ENCODE results near the gene LRRC2. TPM values are rescaled to one million over a fixed set of nuclear protein-coding genes. Genes with fewer than 3 reads are reported as not detected.

Gene LRRC2
- total and polyA plus RNA-seq, 2 of the 13 experiments (the other 11 are each of a cell fraction or from before 2014, with no cell fraction given): 0.27 to 0.58 TPM

GRCh38 chr3:46585799-46586693 is 19.9 kb upstream of the LRRC2 start (continued):
- TF ChIP-seq, protein P1, sequence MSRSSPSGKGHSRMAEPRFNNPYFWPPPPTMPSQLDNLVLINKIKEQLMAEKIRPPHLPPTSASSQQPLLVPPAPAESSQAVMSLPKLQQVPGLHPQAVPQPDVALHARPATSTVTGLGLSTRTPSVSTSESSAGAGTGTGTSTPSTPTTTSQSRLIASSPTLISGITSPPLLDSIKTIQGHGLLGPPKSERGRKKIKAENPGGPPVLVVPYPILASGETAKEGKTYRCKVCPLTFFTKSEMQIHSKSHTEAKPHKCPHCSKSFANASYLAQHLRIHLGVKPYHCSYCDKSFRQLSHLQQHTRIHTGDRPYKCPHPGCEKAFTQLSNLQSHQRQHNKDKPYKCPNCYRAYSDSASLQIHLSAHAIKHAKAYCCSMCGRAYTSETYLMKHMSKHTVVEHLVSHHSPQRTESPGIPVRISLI (CRISPR knock-in tag; IDR thresholded peaks at IDR 0.05; ENCODE audit: borderline replicate concordance): peak; percentile 23; the same call in 1 of the 2 replicates
- TF ChIP-seq RXRA (CRISPR knock-in tag; IDR thresholded peaks at IDR 0.05) (peak; percentile 53; the same call in 1 of the 2 replicates), PAWR (CRISPR knock-in tag; IDR thresholded peaks at IDR 0.05; ENCODE audit: borderline replicate concordance) (no peak), SOX5 (CRISPR knock-in tag; IDR thresholded peaks at IDR 0.05; ENCODE audit: borderline replicate concordance) (peak; percentile 80; the same call in 1 of the 2 replicates), ZNF562 (CRISPR knock-in tag; IDR thresholded peaks at IDR 0.05; ENCODE audit: borderline replicate concordance) (no peak), NR2F1 (CRISPR knock-in tag; IDR thresholded peaks at IDR 0.05) (0 out of 4 replicates have a peak, but pooled peaks of 1 of the 2 experiments have one; percentile 42), ZNF784 (CRISPR knock-in tag; IDR thresholded peaks at IDR 0.05; ENCODE audit: borderline replicate concordance) (no peak), ZBTB20 (CRISPR knock-in tag; IDR thresholded peaks at IDR 0.05; ENCODE audit: borderline replicate concordance, low read depth) (no peak), PITX1 (CRISPR knock-in tag; IDR thresholded peaks at IDR 0.05) (0 out of 2 replicates have a peak, but pooled peaks have one; percentile 25), HHEX (CRISPR knock-in tag; IDR thresholded peaks at IDR 0.05) (no peak), ZNF773 (CRISPR knock-in tag; IDR thresholded peaks at IDR 0.05; ENCODE audit: borderline replicate concordance) (no peak), HDAC1 (CRISPR knock-in tag; IDR thresholded peaks at IDR 0.05) (0 out of 2 replicates have a peak, but pooled peaks have one; percentile 23), CEBPB (IDR thresholded peaks at IDR 0.05; ENCODE audit: borderline replicate concordance, low read depth, low read length) (peak; percentile 97), ZNF264 (CRISPR knock-in tag; IDR thresholded peaks at IDR 0.05) (no peak), ZNF274 (CRISPR knock-in tag; IDR thresholded peaks at IDR 0.05) (no peak), SMYD3 (CRISPR knock-in tag; IDR thresholded peaks at IDR 0.05) (0 out of 2 replicates have a peak, but pooled peaks have one; percentile 71), NFYC (CRISPR knock-in tag; IDR thresholded peaks at IDR 0.05) (no peak), CHD2 (IDR thresholded peaks at IDR 0.05; ENCODE audit: low read depth, low read length) (no peak), KAT8 (CRISPR knock-in tag; IDR thresholded peaks at IDR 0.05) (peak; percentile 55; the same call in 1 of the 2 replicates)
- TF ChIP-seq, protein P2, sequence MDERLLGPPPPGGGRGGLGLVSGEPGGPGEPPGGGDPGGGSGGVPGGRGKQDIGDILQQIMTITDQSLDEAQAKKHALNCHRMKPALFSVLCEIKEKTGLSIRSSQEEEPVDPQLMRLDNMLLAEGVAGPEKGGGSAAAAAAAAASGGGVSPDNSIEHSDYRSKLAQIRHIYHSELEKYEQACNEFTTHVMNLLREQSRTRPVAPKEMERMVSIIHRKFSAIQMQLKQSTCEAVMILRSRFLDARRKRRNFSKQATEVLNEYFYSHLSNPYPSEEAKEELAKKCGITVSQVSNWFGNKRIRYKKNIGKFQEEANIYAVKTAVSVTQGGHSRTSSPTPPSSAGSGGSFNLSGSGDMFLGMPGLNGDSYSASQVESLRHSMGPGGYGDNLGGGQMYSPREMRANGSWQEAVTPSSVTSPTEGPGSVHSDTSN (CRISPR knock-in tag; IDR thresholded peaks at IDR 0.05): no peak
- TF ChIP-seq, protein P3, sequence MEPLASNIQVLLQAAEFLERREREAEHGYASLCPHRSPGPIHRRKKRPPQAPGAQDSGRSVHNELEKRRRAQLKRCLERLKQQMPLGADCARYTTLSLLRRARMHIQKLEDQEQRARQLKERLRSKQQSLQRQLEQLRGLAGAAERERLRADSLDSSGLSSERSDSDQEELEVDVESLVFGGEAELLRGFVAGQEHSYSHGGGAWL (CRISPR knock-in tag; IDR thresholded peaks at IDR 0.05): no peak
- TF ChIP-seq, protein P4, sequence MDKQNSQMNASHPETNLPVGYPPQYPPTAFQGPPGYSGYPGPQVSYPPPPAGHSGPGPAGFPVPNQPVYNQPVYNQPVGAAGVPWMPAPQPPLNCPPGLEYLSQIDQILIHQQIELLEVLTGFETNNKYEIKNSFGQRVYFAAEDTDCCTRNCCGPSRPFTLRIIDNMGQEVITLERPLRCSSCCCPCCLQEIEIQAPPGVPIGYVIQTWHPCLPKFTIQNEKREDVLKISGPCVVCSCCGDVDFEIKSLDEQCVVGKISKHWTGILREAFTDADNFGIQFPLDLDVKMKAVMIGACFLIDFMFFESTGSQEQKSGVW (CRISPR knock-in tag; IDR thresholded peaks at IDR 0.05; ENCODE audit: borderline replicate concordance): no peak
- TF ChIP-seq, protein P5, sequence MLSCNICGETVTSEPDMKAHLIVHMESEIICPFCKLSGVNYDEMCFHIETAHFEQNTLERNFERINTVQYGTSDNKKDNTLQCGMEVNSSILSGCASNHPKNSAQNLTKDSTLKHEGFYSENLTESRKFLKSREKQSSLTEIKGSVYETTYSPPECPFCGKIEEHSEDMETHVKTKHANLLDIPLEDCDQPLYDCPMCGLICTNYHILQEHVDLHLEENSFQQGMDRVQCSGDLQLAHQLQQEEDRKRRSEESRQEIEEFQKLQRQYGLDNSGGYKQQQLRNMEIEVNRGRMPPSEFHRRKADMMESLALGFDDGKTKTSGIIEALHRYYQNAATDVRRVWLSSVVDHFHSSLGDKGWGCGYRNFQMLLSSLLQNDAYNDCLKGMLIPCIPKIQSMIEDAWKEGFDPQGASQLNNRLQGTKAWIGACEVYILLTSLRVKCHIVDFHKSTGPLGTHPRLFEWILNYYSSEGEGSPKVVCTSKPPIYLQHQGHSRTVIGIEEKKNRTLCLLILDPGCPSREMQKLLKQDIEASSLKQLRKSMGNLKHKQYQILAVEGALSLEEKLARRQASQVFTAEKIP (CRISPR knock-in tag; IDR thresholded peaks at IDR 0.05; ENCODE audit: borderline replicate concordance): no peak

Data from HepG2 (cell line).